ENCODE results near the gene ATP8A2.
"Not testable (repeated sequence)": the region's sequence is repeated elsewhere in the genome, so short reads cannot be mapped to it uniquely, and the experiment has no call there.

The ATP8A2 gene

GRCh38 chr13:25371875-25372283 is at the start of gene ATP8A2:
TSS of gene ATP8A2 (plus strand) at chr13:25371974. CDS start at chr13:25372213, 239 bp downstream.
- DNase-seq, result no peak

- no peak for DNase-seq
These were observed 47.7 kb upstream of the ATP8A2 start for GRCh38 chr13:25324100-25324499.

DNA sequence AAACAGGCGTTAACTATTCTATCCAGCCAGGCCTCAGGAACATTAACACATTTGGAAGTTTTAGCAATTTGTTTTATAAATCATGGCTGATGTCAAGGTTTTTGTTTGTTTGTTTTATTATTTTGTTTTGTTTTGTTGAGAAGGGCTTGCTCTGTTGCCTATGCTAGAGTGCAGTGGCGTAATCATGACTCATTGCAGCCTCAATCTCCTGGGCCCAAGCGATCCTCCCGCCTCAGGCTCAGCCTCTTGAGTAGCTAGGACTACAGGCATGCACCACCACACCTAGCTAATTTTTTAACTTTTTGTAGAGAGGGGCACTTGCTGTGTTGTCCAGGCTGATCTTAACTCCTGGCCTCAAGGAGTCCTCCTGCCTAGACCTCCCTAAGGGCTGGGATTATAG is 42.1 kb upstream of the ATP8A2 start:
- DNase-seq, result peak in 1 of 2 experiments; percentile 14

DNA sequence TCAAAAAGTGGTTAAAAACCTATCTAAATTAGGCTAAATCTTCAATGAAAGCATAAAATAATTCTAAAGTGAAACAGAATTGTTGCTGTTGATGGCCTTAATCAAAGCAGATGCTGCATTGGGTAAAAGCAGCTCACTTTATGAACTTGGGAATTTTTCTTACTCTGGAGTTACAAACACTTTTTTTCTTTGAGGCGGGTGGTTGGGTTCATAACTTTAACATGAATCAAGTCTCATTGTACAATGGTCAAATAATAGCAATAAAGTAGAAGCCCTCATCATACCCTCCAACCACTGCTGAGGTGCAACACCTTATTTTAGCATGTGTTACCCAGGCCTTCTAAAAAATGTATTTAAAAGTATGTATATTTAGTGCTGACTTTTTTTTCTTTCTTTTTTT is 41.2 kb upstream of the ATP8A2 start:
- DNase-seq, result no peak

- no peak for DNase-seq
These were observed 35.9 kb upstream of the ATP8A2 start for GRCh38 chr13:25335856-25336255.

GRCh38 chr13:25345576-25345975 is 26.2 kb upstream of the ATP8A2 start:
- no peak for DNase-seq

DNA sequence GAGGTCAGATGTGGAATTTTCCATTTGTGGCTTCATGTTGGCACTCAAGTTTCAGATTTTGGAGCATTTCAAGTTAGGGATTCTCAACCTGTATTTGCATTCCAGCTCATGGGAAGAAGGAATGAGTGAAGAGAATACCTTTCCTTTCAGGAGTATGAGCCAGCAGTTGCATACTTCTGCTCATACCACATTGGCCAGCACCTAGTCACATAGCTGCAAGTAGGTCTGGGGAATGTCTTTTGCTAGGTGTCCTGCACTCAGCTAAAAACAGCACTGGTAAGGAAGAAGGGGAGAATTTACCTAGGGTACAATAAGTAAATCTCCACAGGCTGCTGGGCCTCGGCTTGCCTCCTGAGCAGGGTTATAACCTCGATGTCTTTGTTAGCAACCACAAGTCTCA is 24.6 kb upstream of the ATP8A2 start:
- no peak for DNase-seq

DNA sequence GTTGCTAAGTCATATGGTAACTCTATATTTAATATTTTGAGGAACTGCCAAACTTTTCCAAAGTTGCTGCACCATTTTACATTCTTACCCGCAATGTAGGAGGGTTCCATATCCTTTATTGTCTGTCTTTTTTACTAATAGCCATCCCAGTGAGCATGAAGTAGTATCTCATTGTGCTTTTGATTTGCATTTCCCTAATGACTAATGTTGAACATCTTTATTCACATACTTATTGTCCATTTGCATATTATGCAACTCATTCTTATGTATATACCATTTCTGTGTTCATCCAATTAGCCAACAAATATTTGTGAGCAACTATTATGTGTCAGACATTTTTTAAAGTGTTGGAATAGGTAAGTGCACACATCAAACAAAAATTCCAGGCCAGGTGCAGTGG is 20.4 kb upstream of the ATP8A2 start:
- no peak for DNase-seq

- DNase-seq, result no peak
These were observed 19.5 kb upstream of the ATP8A2 start for GRCh38 chr13:25352230-25352629.

DNA sequence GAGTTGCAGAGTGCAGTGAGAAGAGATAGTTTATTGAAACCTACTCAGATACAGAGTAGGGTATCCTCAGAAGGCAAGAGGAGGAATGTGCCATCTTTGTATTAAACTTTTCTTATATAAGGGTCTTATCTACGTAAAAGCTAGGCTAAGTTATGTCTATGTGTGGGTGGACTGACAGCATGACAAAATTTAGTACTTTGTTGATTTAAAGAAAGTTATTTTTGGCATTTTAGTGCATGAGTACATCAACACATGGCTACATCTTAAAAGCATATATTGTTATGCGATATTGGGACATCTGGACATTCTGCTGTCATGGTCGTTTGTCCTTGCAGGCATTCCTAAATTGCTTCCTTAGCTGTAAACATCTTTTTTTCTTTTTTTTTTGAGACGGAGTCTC is 19.0 kb upstream of the ATP8A2 start:
- no peak for DNase-seq

- no peak for DNase-seq
These were observed 18.4 kb upstream of the ATP8A2 start for GRCh38 chr13:25353344-25353743.

GRCh38 chr13:25354377-25354776 is 17.4 kb upstream of the ATP8A2 start:
- no peak for DNase-seq

- DNase-seq, result not testable (repeated sequence)
These were observed 11.3 kb upstream of the ATP8A2 start for GRCh38 chr13:25360443-25360842.

- no peak for DNase-seq
These were observed 6.0 kb upstream of the ATP8A2 start for GRCh38 chr13:25365720-25366235.

- DNase-seq, result no peak
These were observed 458 bp upstream of the ATP8A2 start for GRCh38 chr13:25371158-25371874.

DNA sequence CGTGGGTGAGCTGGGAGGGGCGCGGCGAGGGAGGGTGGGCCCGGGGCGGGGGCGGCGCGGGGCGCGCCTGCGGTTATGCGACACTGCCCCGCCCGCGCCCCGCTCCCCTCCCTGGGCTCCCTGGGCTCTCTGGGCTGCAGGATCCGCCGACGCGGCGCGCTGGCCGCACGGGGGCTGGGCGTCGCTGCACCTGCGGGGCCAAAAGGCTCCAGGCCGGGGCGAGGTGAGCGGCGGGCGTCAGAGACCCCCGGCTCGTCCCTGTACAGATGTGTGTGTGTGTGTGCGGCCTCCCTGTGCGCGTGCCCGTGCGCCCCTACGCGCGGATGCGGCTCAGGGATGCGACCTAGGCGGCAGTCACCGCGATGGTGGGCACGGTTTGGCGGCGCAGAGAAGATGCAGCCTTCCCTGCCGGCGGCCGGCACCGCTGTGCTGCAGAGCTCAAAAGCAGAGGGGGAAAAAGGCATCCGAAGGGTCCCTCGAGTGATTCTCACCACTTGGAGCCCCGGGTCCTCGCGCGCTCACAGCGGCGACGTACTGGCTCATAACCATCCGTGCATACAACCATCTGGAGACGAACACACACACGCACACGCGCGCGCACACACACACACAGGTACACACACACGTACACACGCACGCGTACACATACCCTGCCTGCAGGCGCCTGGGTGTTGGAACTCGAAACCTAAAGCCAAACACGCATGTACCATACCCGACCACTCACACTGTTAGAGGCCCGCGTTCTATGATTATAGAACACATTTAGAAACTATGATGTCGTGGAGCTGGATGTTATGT is 709 bp downstream of the ATP8A2 start:
- no peak for DNase-seq

- peak; percentile 3 to 39 for DNase-seq
These were observed 4.1 kb downstream of the ATP8A2 start for GRCh38 chr13:25375727-25376358.

DNA sequence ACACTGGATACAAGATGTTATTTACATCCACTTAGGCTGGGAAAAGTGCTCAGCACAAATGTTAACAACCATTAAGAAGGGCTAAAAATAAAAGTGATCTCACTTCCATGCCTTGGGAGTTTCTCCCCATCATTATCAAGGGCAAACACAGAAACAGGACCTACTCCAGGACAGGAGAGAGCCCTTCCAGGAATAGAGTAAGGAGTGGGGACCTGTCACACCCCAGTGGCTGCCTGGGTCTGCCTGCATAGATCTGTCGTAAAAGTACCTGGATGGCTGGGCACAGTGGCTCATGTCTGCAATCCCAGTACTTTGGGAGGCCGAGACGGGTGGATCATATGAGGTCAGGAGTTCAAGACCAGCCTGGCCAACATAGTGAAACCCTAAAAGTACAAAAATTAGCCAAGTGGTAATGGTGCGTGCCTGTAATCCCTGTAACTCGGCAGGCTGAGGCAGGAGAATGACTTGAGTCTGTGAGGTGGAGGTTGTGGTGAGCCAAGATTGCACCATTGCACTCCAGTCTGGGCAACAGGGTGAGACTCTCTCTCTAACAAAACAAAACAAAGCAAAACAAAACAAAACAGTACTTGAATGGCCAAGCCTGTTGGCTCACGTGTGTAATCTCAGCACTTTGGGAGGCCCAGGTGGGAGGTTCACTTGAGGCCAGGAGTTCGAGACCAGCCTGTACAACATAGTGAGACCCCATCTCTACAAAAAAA is 5.6 kb downstream of the ATP8A2 start:
- DNase-seq, result no peak

DNA sequence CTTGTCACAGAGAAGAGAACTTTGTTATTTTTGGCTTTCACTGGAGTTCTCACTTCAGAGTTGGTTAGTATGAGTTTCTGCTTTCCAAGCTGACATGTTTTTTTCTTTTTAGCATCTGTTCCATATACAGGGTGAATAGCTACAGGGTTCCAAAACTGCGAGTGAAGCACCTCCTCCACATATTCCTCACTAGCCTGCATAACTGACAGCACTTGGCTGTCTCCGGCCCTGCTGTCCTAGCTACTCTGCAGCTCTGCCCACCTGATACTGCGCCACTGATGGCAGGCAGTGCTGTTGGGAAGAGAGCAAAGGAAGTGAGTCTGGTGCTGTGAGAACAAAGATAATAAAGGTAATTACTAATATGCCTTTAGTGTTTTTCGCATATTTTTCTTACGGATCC is 6.8 kb downstream of the ATP8A2 start:
- DNase-seq, result no peak

- DNase-seq, result no peak
These were observed 7.2 kb downstream of the ATP8A2 start for GRCh38 chr13:25379011-25379410.

- DNase-seq, result no peak
These were observed 8.3 kb downstream of the ATP8A2 start for GRCh38 chr13:25380082-25380481.

GRCh38 chr13:25380741-25381324 is 9.1 kb downstream of the ATP8A2 start:
- DNase-seq, result no peak
